Astrocyte (in vitro differentiated cells and primary cell): Measurements from ENCODE around the gene LHFPL5. TPM values are rescaled to one million over a fixed set of nuclear protein-coding genes. Genes with fewer than 3 reads are reported as not detected.

Experiments
- DNase-seq: peaks from one replicate; pipeline ENCODE4 v3.0.0-alpha.2; 2010; ENCODE audit warnings: low read depth
- FAIRE-seq: peaks from 2 replicates; lab custom pipeline; 2011; peaks lifted over from hg19 to GRCh38; lab: Jason Lieb, UNC
- H2AFZ ChIP-seq: 2 replicates; pipeline ENCODE4 v1.6.0; 2012; ENCODE audit warnings: low read depth, low read length, inconsistent platforms
- H3K27ac ChIP-seq: 2 replicates; pipeline ENCODE4 v1.5.1; 2011; ENCODE audit warnings: low read depth, low read length, inconsistent platforms
- H3K27me3 ChIP-seq: 2 replicates; pipeline ENCODE4 v1.6.0; 2011; ENCODE audit warnings: low read length, inconsistent platforms; ENCODE audit not compliant: insufficient read depth
- H3K36me3 ChIP-seq: 2 replicates; pipeline ENCODE4 v1.5.1; 2011; ENCODE audit warnings: low read length, inconsistent platforms; ENCODE audit not compliant: insufficient read depth
- H3K4me1 ChIP-seq: 2 replicates; pipeline ENCODE4 v1.5.1; 2011; ENCODE audit warnings: low read length, inconsistent platforms; ENCODE audit not compliant: insufficient read depth
- H3K4me2 ChIP-seq: 2 replicates; pipeline ENCODE4 v1.6.0; 2012; ENCODE audit warnings: low read length, inconsistent platforms
- H3K4me3 ChIP-seq: 2 replicates; pipeline ENCODE4 v1.5.1; 2011; ENCODE audit warnings: low read depth, mild to moderate bottlenecking, low read length, inconsistent platforms; ENCODE audit not compliant: insufficient read depth
- H3K79me2 ChIP-seq: 2 replicates; pipeline ENCODE4 v1.6.0; 2012; ENCODE audit warnings: mild to moderate bottlenecking, low read length, inconsistent platforms; ENCODE audit not compliant: insufficient read depth
- H3K9ac ChIP-seq: 2 replicates; pipeline ENCODE4 v1.6.0; 2012; ENCODE audit warnings: mild to moderate bottlenecking, low read length, inconsistent platforms
- H3K9me3 ChIP-seq: 2 replicates; pipeline ENCODE4 v1.5.1; 2012; ENCODE audit warnings: low read depth, mild to moderate bottlenecking, low read length, inconsistent platforms; ENCODE audit not compliant: insufficient read depth
- H4K20me1 ChIP-seq: 2 replicates; pipeline ENCODE4 v1.6.0; 2012; ENCODE audit warnings: low read length, inconsistent platforms; ENCODE audit not compliant: insufficient read depth
- H3K27ac Mint-ChIP-seq: one replicate; pipeline ENCODE4 v1.8.0; 2021; ENCODE audit warnings: mild to moderate bottlenecking, mixed read lengths; ENCODE audit not compliant: unreplicated experiment
- H3K27me3 Mint-ChIP-seq: one replicate; pipeline ENCODE4 v1.8.0; 2021; ENCODE audit warnings: low read depth, mixed read lengths; ENCODE audit not compliant: unreplicated experiment
- H3K36me3 Mint-ChIP-seq: one replicate; pipeline ENCODE4 v1.8.0; 2021; ENCODE audit warnings: low read depth, mixed read lengths; ENCODE audit not compliant: unreplicated experiment
- H3K4me1 Mint-ChIP-seq: one replicate; pipeline ENCODE4 v1.8.0; 2021; ENCODE audit warnings: low read depth, mixed read lengths; ENCODE audit not compliant: unreplicated experiment
- H3K4me3 Mint-ChIP-seq: one replicate; pipeline ENCODE4 v1.8.0; 2021; ENCODE audit warnings: mild to moderate bottlenecking, moderate library complexity, mixed read lengths; ENCODE audit not compliant: unreplicated experiment
- H3K9me3 Mint-ChIP-seq: one replicate; pipeline ENCODE4 v1.8.0; 2021; ENCODE audit warnings: mild to moderate bottlenecking, mixed read lengths; ENCODE audit not compliant: unreplicated experiment
- EZH2 ChIP-seq: IDR thresholded peaks from 2 replicates; pipeline ENCODE4 v1.6.1; 2012; ENCODE audit warnings: mild to moderate bottlenecking, low read length, inconsistent platforms; ENCODE audit not compliant: insufficient read depth
- total RNA-seq: library from RNA; stranded (reverse); gene quantifications from 2 replicates; pipeline ENCODE4 v1.2.1, GENCODE V29; 2021
- TF ChIP-seq, protein P1 (sequence below): IDR thresholded peaks from 2 replicates; pipeline ENCODE4 v1.5.1; 2011; ENCODE audit warnings: low read depth, mild to moderate bottlenecking, inconsistent platforms, low read length, moderate library complexity; ENCODE audit not compliant: insufficient read depth

The LHFPL5 gene
- total RNA-seq, 1 donor from 2014 or later: not detected

DNA sequence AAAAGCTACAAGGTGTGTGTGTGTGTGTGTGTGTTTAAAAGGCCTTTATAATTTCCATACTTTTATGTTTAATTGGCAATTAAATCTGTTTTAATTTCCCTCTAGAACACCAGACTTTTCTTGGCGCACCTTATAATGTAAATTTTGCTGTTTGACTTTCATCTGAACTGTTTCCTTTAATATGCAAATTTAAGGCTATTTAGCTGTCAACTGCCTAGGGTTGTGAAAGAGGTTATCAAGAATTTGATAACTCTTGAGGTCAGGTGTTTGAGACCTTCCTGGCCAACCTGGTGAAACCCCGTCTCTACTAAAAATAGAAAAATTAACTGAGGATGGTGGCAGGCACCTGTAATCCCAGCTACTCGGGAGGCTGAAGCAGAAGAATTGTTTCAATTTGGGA, 4.0 kb upstream of the LHFPL5 start:
- H3K4me1 ChIP-seq: peaks cover 4% of the 10 kb centered on the region
- Mint-ChIP-seq H3K27me3 (peaks cover 27% of the 10 kb centered on the region), H3K9me3 (no peaks in the 10 kb centered on the region), H3K36me3 (peaks cover 1% of the 10 kb centered on the region), H3K4me3 (no peak overlapping the region), H3K4me1 (no peaks in the 10 kb centered on the region), H3K27ac (no peak overlapping the region)
- no peaks in the 10 kb centered on the region for H4K20me1 ChIP-seq
- no peaks in the 10 kb centered on the region for H3K9me3 ChIP-seq
- DNase-seq (no peak), FAIRE-seq (no peak)
- no peak overlapping the region for H2AFZ ChIP-seq
- H3K27ac ChIP-seq: no peak overlapping the region
- H3K4me3 ChIP-seq: no peak overlapping the region
- H3K27me3 ChIP-seq: no peaks in the 10 kb centered on the region
- no peak overlapping the region for H3K4me2 ChIP-seq
- H3K79me2 ChIP-seq: no peaks in the 10 kb centered on the region
- TF ChIP-seq EZH2: no peak
- TF ChIP-seq, protein P1, sequence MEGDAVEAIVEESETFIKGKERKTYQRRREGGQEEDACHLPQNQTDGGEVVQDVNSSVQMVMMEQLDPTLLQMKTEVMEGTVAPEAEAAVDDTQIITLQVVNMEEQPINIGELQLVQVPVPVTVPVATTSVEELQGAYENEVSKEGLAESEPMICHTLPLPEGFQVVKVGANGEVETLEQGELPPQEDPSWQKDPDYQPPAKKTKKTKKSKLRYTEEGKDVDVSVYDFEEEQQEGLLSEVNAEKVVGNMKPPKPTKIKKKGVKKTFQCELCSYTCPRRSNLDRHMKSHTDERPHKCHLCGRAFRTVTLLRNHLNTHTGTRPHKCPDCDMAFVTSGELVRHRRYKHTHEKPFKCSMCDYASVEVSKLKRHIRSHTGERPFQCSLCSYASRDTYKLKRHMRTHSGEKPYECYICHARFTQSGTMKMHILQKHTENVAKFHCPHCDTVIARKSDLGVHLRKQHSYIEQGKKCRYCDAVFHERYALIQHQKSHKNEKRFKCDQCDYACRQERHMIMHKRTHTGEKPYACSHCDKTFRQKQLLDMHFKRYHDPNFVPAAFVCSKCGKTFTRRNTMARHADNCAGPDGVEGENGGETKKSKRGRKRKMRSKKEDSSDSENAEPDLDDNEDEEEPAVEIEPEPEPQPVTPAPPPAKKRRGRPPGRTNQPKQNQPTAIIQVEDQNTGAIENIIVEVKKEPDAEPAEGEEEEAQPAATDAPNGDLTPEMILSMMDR: no peak
- H3K9ac ChIP-seq: no peak overlapping the region
- no peaks in the 10 kb centered on the region for H3K36me3 ChIP-seq

GRCh38 chr6:35808688-35809087, 3.5 kb downstream of the LHFPL5 start:
- DNase-seq (no peak), FAIRE-seq (no peak)
- Mint-ChIP-seq H3K9me3 (no peaks in the 10 kb centered on the region), H3K4me3 (no peak overlapping the region), H3K27ac (no peak overlapping the region), H3K36me3 (peaks cover 1% of the 10 kb centered on the region), H3K27me3 (peaks cover 25% of the 10 kb centered on the region), H3K4me1 (peaks cover 8% of the 10 kb centered on the region)
- H3K9ac ChIP-seq: no peak overlapping the region
- H3K4me1 ChIP-seq: peaks cover 14% of the 10 kb centered on the region
- no peaks in the 10 kb centered on the region for H4K20me1 ChIP-seq
- H3K4me3 ChIP-seq: no peak overlapping the region
- H3K9me3 ChIP-seq: no peaks in the 10 kb centered on the region
- no peak overlapping the region for H2AFZ ChIP-seq
- H3K4me2 ChIP-seq: no peak overlapping the region
- H3K36me3 ChIP-seq: no peaks in the 10 kb centered on the region
- TF ChIP-seq, protein P1: no peak
- TF ChIP-seq EZH2: no peak
- H3K27me3 ChIP-seq: peaks cover 3% of the 10 kb centered on the region
- H3K27ac ChIP-seq: no peak overlapping the region
- H3K79me2 ChIP-seq: no peaks in the 10 kb centered on the region

DNA sequence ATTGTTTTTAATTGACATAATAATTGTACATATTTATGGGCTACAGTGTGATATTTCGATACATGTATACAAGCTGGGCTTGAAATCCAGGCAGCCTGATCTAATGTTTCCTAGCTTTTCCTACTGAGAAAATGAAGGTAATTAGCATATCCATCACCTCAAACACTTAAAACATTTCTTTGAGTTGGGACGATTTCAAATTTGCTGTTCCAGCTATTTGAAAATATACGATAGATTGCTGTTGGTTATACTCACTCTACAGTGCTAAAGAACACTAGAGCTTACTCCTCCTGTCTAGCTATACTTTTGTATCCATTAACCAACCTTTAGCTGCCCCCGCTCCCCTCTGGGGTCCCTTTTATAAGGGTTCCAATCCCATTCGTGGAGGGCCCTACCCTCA, 4.7 kb downstream of the LHFPL5 start:
- H3K4me3 ChIP-seq: no peak overlapping the region
- H3K36me3 Mint-ChIP-seq: peaks cover under 1% of the 10 kb centered on the region
- no peak overlapping the region for H3K4me3 Mint-ChIP-seq

More for the DNA sequence above, 4.7 kb downstream of the LHFPL5 start:
- no peak for FAIRE-seq
- DNase-seq: no peak
- H2AFZ ChIP-seq: no peak overlapping the region
- H3K9ac ChIP-seq: no peak overlapping the region
- TF ChIP-seq EZH2: no peak
- TF ChIP-seq, protein P1: no peak
- peaks cover 8% of the 10 kb centered on the region for H3K4me1 Mint-ChIP-seq
- no peak overlapping the region for H3K27ac Mint-ChIP-seq
- H3K27me3 Mint-ChIP-seq: peaks cover 28% of the 10 kb centered on the region
- peaks cover 3% of the 10 kb centered on the region for H3K27me3 ChIP-seq
- H4K20me1 ChIP-seq: no peaks in the 10 kb centered on the region
- H3K4me2 ChIP-seq: no peak overlapping the region
- peaks cover 13% of the 10 kb centered on the region for H3K4me1 ChIP-seq
- H3K36me3 ChIP-seq: no peaks in the 10 kb centered on the region
- no peaks in the 10 kb centered on the region for H3K9me3 Mint-ChIP-seq
- no peaks in the 10 kb centered on the region for H3K9me3 ChIP-seq
- no peaks in the 10 kb centered on the region for H3K79me2 ChIP-seq
- H3K27ac ChIP-seq: no peak overlapping the region
